Transverse colon (tissue), 4 donors: ENCODE data around the gene HPD.

Experiments
- POLR2A ChIP-seq: fragments of 450-650 bp; IDR thresholded peaks from one replicate; pipeline ENCODE4 v1.6.1; 2016; ENCODE audit warnings: antibody characterized with exemption, mild to moderate bottlenecking, moderate library complexity
- POLR2AphosphoS5 ChIP-seq, 3 donors: sonication (generic); formaldehyde crosslinking; IDR thresholded peaks; one replicate each; pipeline ENCODE4 v1.6.1; 2016; ENCODE audit warnings: antibody characterized with exemption in 3 of 3
- TF ChIP-seq, protein P1 (sequence below), 5 experiments: fragments of 200-600 bp in 3 of 5; fragments of 450-650 bp in 2 of 5; sonication (generic) in 3 of 5; IDR thresholded peaks; 1 replicate in 2 of 5; 2 replicates in 3 of 5; pipeline ENCODE4 v1.5.1; 2016 to 2017; ENCODE audit warnings: antibody characterized with exemption in 5 of 5, inconsistent platforms in 3 of 5, mild to moderate bottlenecking in 2 of 5, moderate library complexity in 1 of 5

DNA sequence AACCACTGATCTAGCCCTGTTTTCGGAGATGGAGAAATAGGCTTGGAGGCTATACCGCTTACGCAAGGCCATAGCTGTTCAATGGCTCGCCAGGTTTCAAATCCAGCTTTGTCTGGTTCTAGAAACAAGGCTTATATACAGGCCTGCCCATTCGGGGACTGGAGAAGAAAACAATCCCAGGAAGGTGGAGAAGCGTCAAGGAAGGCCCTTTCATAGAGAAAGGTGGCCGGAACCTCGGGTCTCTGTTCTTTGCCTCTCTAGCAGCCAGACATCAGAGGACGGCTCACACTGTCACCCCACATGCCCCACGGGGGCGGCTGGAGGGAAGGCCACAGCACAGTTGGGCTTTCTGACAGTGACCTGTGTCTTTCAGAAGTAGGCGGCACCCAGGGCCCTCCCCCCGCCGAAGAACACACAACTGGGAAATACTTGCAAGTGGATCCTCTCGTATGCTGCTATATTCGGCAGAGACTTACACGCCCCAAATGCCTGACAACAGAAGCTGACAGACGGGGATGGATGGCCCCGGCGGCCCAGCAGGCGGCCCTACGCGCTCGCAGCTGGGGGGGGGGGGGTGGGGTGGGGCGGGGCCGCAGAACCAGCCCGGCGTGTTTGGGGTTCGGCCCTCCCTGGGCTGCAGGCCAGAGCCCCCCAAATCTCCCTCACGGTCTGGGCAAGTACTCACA lies 59.4 kb downstream of the HPD start:
- peak in 2 of 3 donors; percentile 16 to 42 for TF ChIP-seq POLR2AphosphoS5 (IDR thresholded peaks at IDR 0.05)
- TF ChIP-seq, protein P1, sequence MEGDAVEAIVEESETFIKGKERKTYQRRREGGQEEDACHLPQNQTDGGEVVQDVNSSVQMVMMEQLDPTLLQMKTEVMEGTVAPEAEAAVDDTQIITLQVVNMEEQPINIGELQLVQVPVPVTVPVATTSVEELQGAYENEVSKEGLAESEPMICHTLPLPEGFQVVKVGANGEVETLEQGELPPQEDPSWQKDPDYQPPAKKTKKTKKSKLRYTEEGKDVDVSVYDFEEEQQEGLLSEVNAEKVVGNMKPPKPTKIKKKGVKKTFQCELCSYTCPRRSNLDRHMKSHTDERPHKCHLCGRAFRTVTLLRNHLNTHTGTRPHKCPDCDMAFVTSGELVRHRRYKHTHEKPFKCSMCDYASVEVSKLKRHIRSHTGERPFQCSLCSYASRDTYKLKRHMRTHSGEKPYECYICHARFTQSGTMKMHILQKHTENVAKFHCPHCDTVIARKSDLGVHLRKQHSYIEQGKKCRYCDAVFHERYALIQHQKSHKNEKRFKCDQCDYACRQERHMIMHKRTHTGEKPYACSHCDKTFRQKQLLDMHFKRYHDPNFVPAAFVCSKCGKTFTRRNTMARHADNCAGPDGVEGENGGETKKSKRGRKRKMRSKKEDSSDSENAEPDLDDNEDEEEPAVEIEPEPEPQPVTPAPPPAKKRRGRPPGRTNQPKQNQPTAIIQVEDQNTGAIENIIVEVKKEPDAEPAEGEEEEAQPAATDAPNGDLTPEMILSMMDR (IDR thresholded peaks at IDR 0.05), result peak in 1 of 5 experiments; percentile 11
- TF ChIP-seq POLR2A, result no peak
